OCI-LY7 (cell line): ENCODE data around the gene JUNB.
A peak's percentile ranks its signal among the peaks of the same experiment; 100 is the strongest.

Source experiments
- EZH2phosphoT487 ChIP-seq: fragments of 200-600 bp; sonication (generic); IDR thresholded peaks from 2 replicates; pipeline ENCODE4 v1.6.1; 2018; ENCODE audit warnings: low read depth, borderline replicate concordance, mild to moderate bottlenecking, mixed run types, antibody characterized with exemption, low read length, moderate library complexity, mixed read lengths
- TF ChIP-seq, protein P1 (sequence below): fragments of 200-600 bp; sonication (generic); conservative IDR thresholded peaks from 2 replicates; pipeline ENCODE4 v1.5.1; 2014; ENCODE audit warnings: mild to moderate bottlenecking, antibody characterized with exemption, low read length, moderate library complexity, mixed read lengths

DNA sequence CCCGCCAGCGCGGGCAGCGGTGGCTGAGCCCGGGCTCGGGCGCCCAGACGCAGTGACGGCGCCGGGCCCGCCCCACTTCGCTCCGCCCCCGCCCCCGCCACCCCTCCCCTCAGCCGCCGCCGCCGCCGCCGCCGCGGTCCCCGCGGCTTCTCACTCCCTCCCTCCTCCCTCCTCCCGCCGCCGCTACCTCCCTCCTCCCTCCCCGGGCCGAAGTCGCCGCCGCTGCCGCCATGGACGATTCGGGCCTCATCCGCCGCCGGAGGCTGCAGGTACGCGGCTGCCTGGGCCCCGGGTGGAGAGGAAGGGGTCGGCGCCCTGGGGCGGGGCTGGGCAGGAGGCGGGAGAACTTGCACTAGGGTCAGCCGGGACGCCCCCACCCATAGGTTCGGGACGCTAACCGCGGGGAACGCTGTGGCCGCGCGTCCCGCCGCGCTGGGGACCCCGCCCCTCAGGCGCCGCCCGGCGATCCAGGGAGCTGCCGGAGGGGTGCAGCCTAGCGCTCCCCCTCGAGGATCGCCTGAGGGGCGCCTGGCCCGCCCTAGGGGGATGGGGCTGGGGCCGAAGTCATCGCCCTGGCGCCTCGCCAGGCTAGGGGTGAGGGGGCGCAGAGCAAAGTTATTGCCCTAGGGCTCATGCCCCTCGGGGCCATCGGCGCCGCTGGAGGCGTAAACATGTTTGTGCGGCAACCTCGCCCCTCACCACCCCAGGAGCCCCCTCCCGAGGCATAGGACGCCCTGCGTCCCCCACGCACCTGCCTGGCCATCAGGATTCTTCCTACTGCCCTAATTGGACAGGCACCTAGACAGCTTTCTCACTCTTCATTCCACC, 42.7 kb downstream of the JUNB start:
- TF ChIP-seq, protein P1, sequence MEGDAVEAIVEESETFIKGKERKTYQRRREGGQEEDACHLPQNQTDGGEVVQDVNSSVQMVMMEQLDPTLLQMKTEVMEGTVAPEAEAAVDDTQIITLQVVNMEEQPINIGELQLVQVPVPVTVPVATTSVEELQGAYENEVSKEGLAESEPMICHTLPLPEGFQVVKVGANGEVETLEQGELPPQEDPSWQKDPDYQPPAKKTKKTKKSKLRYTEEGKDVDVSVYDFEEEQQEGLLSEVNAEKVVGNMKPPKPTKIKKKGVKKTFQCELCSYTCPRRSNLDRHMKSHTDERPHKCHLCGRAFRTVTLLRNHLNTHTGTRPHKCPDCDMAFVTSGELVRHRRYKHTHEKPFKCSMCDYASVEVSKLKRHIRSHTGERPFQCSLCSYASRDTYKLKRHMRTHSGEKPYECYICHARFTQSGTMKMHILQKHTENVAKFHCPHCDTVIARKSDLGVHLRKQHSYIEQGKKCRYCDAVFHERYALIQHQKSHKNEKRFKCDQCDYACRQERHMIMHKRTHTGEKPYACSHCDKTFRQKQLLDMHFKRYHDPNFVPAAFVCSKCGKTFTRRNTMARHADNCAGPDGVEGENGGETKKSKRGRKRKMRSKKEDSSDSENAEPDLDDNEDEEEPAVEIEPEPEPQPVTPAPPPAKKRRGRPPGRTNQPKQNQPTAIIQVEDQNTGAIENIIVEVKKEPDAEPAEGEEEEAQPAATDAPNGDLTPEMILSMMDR: peak; percentile 36; the same call in 1 of the 2 replicates
- TF ChIP-seq EZH2phosphoT487: no peak
